Endodermal cell (in vitro differentiated cells): Measurements from ENCODE around the gene DACH1. TPM values are rescaled to one million over a fixed set of nuclear protein-coding genes. Genes with fewer than 3 reads are reported as not detected.

Source experiments
- DNase-seq: peaks from one replicate; pipeline ENCODE4 v3.0.0-alpha.2; 2017
- H3K27ac ChIP-seq: 2 replicates; pipeline ENCODE4 v1.5.1; 2013; ENCODE audit warnings: mild to moderate bottlenecking, low read depth, low read length, moderate library complexity
- H3K27me3 ChIP-seq: 2 replicates; pipeline ENCODE4 v1.6.1; 2013; ENCODE audit warnings: mild to moderate bottlenecking, low read length, moderate library complexity; ENCODE audit not compliant: insufficient read depth, control insufficient read depth, poor library complexity, severe bottlenecking
- H3K36me3 ChIP-seq: 2 replicates; pipeline ENCODE4 v1.7.0; 2013; ENCODE audit warnings: mild to moderate bottlenecking, low read length, moderate library complexity; ENCODE audit not compliant: control insufficient read depth, insufficient read depth
- H3K4me1 ChIP-seq: one replicate; pipeline ENCODE4 v1.7.0; 2013; ENCODE audit warnings: low read length; ENCODE audit not compliant: control insufficient read depth, insufficient read depth
- H3K4me3 ChIP-seq: 2 replicates; pipeline ENCODE4 v1.5.1; 2013; ENCODE audit warnings: mild to moderate bottlenecking, low read length, moderate library complexity
- H3K9ac ChIP-seq: 2 replicates; pipeline ENCODE4 v1.6.1; 2013; ENCODE audit warnings: mild to moderate bottlenecking, low read length, moderate library complexity; ENCODE audit not compliant: poor library complexity, severe bottlenecking; ENCODE audit errors: extremely low read depth
- H3K9me3 ChIP-seq: 2 replicates; pipeline ENCODE4 v1.6.1; 2013; ENCODE audit warnings: mild to moderate bottlenecking, low read length, moderate library complexity; ENCODE audit not compliant: control insufficient read depth
- H3K27ac Mint-ChIP-seq: 2 replicates; pipeline ENCODE4 v1.8.0; 2020; ENCODE audit warnings: mixed read lengths
- H3K27me3 Mint-ChIP-seq: 2 replicates; pipeline ENCODE4 v1.8.0; 2021; ENCODE audit warnings: mild to moderate bottlenecking, mixed read lengths; ENCODE audit not compliant: insufficient read depth
- H3K36me3 Mint-ChIP-seq: 2 replicates; pipeline ENCODE4 v1.8.0; 2020; ENCODE audit warnings: low read depth, mixed read lengths
- H3K4me1 Mint-ChIP-seq: 2 replicates; pipeline ENCODE4 v1.8.0; 2020; ENCODE audit warnings: mixed read lengths
- H3K4me3 Mint-ChIP-seq: 2 replicates; pipeline ENCODE4 v1.8.0; 2020; ENCODE audit warnings: mild to moderate bottlenecking, moderate library complexity, mixed read lengths
- H3K9me3 Mint-ChIP-seq: 2 replicates; pipeline ENCODE4 v1.8.0; 2020; ENCODE audit warnings: mild to moderate bottlenecking, mixed read lengths
- WGBS, 2 experiments: methylation state at CpG; one replicate each; pipeline versions ENCODE4 v1.1.5 to v1.1.7; 2013; ENCODE audit warnings: missing lambda C conversion rate in 2 of 2, mixed read lengths in 1 of 2; ENCODE audit not compliant: insufficient coverage in 1 of 2, insufficient read length in 1 of 2; 5-methylcytosine and 5-hydroxymethylcytosine counted together
- total RNA-seq, 2 donors: library from RNA; stranded (reverse); fragmentation: NEBNext Ultra II Directional in 1 of 2; extraction: Animal tissue kit (Norgen Biotek cat#: 25700) in 1 of 2; gene quantifications; 2 replicates in 1 of 2; 3 replicates in 1 of 2; pipeline ENCODE4 v1.2.1, GENCODE V29; 2021
- TF ChIP-seq, protein P1 (sequence below): fragments of 200-600 bp; sonication (generic); conservative IDR thresholded peaks from 2 replicates; pipeline ENCODE4 v1.5.0; 2021; ENCODE audit warnings: antibody characterized with exemption, mild to moderate bottlenecking

Gene DACH1
- total RNA-seq, 2 donors from 2014 or later = 0.81 to 1.2 TPM

DNA sequence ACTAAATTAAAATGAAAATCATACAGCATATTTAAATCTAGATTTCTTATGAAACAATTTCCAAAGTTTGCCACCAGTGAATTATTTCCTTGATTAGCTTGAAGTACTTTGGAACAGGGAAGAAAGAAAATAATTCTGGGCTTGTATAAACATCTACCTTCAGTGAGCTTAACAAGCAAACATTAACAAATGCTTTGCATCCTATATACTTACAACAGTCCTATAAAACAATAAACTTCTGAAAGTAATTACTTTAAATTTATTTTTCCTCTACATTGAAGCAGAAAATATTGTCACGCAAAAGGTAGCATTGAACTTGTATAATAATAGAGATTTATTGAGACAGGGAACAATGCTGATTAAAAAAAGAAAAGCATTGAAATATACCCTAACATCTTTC is 164.8 kb downstream of the DACH1 start:
- no peak for DNase-seq
- H3K4me1 ChIP-seq = no peaks in the 10 kb centered on the region
- no peaks in the 10 kb centered on the region for H3K27me3 ChIP-seq
- TF ChIP-seq, protein P1, sequence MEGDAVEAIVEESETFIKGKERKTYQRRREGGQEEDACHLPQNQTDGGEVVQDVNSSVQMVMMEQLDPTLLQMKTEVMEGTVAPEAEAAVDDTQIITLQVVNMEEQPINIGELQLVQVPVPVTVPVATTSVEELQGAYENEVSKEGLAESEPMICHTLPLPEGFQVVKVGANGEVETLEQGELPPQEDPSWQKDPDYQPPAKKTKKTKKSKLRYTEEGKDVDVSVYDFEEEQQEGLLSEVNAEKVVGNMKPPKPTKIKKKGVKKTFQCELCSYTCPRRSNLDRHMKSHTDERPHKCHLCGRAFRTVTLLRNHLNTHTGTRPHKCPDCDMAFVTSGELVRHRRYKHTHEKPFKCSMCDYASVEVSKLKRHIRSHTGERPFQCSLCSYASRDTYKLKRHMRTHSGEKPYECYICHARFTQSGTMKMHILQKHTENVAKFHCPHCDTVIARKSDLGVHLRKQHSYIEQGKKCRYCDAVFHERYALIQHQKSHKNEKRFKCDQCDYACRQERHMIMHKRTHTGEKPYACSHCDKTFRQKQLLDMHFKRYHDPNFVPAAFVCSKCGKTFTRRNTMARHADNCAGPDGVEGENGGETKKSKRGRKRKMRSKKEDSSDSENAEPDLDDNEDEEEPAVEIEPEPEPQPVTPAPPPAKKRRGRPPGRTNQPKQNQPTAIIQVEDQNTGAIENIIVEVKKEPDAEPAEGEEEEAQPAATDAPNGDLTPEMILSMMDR = no peak
- no peaks in the 10 kb centered on the region for H3K27me3 Mint-ChIP-seq
- H3K4me3 ChIP-seq = no peak overlapping the region
- H3K4me3 Mint-ChIP-seq = no peak overlapping the region
- no peaks in the 10 kb centered on the region for H3K4me1 Mint-ChIP-seq
- no peaks in the 10 kb centered on the region for H3K9me3 Mint-ChIP-seq
- no peak overlapping the region for H3K27ac Mint-ChIP-seq
- H3K27ac ChIP-seq = no peak overlapping the region
- no CpG with 5 or more reads among the region's 1 CpG for WGBS, 2 experiments
- no peak overlapping the region for H3K9ac ChIP-seq
- no peaks in the 10 kb centered on the region for H3K36me3 ChIP-seq
- no peaks in the 10 kb centered on the region for H3K9me3 ChIP-seq
- H3K36me3 Mint-ChIP-seq = no peaks in the 10 kb centered on the region

DNA sequence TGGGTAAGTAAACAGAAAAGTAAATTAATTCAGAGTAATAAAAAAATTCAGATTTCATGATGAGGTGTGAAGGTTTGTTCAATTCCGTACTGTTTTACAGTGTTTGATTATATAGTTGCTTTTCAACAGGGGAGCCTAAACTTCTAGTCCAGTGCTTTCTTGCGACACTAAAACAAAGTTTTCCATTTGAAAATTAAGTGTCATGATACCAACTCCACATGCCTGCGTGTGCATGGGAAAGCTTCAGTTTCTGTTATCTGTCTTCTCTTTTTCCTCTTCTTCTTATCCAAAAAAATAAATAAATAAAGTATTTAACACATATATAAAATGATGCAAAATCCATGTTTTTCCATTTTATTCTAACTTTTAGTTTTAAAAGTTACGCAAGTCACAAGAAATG is 165.3 kb downstream of the DACH1 start:
- Histone ChIP-seq H3K9ac (no peak overlapping the region), H3K4me1 (no peaks in the 10 kb centered on the region), H3K36me3 (no peaks in the 10 kb centered on the region), H3K27me3 (no peaks in the 10 kb centered on the region), H3K27ac (no peak overlapping the region), H3K9me3 (no peaks in the 10 kb centered on the region), H3K4me3 (no peak overlapping the region)
- Mint-ChIP-seq H3K27ac (no peak overlapping the region), H3K27me3 (no peaks in the 10 kb centered on the region), H3K4me1 (no peaks in the 10 kb centered on the region), H3K9me3 (no peaks in the 10 kb centered on the region), H3K4me3 (no peak overlapping the region), H3K36me3 (no peaks in the 10 kb centered on the region)
- WGBS, 2 experiments = 90 to 98% methylated on average over 2 to 4 of the region's 4 CpGs
- TF ChIP-seq, protein P1 = no peak
- DNase-seq = no peak

DNA sequence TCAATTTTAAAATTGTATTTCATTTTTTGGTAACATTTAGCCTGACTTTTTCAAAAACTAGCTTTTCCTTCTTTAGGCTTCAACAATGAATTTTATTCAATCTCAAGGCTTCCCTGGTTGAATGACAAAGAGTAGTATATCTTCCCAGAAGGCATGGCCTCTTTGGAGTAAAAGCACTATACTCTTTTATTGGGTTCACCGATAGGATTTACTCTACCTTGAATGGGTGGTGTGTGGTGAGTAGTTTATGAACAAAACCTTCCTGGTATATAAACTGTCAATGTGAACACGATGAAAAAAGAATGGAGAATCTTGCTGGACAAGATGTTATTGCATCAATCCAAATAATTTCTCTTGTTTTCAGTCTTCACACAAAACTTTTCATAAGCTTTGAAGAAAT is 167.7 kb downstream of the DACH1 start:
- Mint-ChIP-seq H3K27ac (no peak overlapping the region), H3K9me3 (no peaks in the 10 kb centered on the region), H3K4me1 (no peaks in the 10 kb centered on the region), H3K27me3 (peaks cover 2% of the 10 kb centered on the region), H3K4me3 (no peak overlapping the region), H3K36me3 (no peaks in the 10 kb centered on the region)
- Histone ChIP-seq H3K27ac (no peak overlapping the region), H3K27me3 (no peaks in the 10 kb centered on the region), H3K36me3 (no peaks in the 10 kb centered on the region), H3K9me3 (no peaks in the 10 kb centered on the region), H3K9ac (no peak overlapping the region), H3K4me1 (no peaks in the 10 kb centered on the region), H3K4me3 (no peak overlapping the region)
- TF ChIP-seq, protein P1 = no peak
- DNase-seq = no peak
- 88% methylated on average over 1 of the region's 2 CpGs; no CpG with 5 or more reads in 1 of the 2 experiments for WGBS, 2 experiments
